ENCODE data around the gene E2F4.

DNA sequence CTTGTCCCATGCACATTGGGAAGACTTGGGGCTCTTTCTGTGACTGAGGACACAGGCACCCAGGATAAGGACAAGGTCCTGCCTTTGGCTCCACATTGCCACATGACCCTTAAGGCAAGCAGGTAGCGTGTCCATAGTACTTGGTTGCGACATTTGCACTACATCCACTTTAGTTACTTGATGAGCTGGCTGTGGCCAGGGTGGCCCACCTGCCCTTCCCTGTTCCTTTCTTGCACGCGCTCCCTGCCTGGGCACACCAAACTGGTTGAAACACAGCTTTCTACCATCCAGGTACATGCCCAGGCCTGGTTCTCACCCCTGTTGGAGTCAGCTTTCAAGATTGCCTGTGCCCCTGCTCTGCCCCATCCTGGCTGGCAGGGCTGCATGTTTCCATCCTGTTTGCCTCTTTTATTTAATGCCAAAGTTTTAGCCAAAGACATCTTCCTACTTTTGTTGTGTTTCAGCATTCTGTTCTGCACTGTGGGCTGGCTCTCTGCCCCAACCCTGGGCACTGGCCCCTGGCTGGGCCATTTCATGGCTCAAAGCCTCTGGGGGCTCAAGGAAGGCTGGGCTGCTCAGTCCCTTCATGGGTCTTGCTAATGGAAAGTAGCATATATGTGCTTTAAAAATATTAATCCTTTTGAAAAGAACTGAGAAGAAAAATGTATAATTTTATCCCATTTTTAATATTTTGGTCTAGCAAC, 44.4 kb upstream of the E2F4 start:
- TF ChIP-seq HDAC2 (IDR thresholded peaks at IDR 0.05), result no peak
- no peak for TF ChIP-seq CTCF (IDR thresholded peaks at IDR 0.05)
- no peak for TF ChIP-seq MAZ (IDR thresholded peaks at IDR 0.05; ENCODE audit: borderline replicate concordance, low read depth, low read length)
- no peak for TF ChIP-seq RFX5 (IDR thresholded peaks at IDR 0.05)
- no peak for TF ChIP-seq POLR2A (IDR thresholded peaks at IDR 0.05; ENCODE audit: low read length)
- TF ChIP-seq RAD21 (conservative IDR thresholded peaks at IDR 0.05 in 1 of 2, IDR thresholded peaks at IDR 0.05 in 1 of 2), result no peak
- TF ChIP-seq JUN (IDR thresholded peaks at IDR 0.05), result no peak
- no peak for TF ChIP-seq NPAS2 (CRISPR knock-in tag; IDR thresholded peaks at IDR 0.05; ENCODE audit: borderline replicate concordance)
- TF ChIP-seq RCOR1 (IDR thresholded peaks at IDR 0.05; ENCODE audit: low read depth, low read length), result no peak
- TF ChIP-seq, protein P1, sequence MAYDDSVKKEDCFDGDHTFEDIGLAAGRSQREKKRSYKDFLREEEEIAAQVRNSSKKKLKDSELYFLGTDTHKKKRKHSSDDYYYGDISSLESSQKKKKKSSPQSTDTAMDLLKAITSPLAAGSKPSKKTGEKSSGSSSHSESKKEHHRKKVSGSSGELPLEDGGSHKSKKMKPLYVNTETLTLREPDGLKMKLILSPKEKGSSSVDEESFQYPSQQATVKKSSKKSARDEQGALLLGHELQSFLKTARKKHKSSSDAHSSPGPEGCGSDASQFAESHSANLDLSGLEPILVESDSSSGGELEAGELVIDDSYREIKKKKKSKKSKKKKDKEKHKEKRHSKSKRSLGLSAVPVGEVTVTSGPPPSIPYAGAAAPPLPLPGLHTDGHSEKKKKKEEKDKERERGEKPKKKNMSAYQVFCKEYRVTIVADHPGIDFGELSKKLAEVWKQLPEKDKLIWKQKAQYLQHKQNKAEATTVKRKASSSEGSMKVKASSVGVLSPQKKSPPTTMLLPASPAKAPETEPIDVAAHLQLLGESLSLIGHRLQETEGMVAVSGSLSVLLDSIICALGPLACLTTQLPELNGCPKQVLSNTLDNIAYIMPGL (CRISPR knock-in tag; IDR thresholded peaks at IDR 0.05; ENCODE audit: borderline replicate concordance), result no peak
- no peak for TF ChIP-seq BCL3 (IDR thresholded peaks at IDR 0.05)
- no peak for TF ChIP-seq NR3C1 (IDR thresholded peaks at IDR 0.05)
